ENCODE data around the gene BRINP3.

Gene BRINP3

DNA sequence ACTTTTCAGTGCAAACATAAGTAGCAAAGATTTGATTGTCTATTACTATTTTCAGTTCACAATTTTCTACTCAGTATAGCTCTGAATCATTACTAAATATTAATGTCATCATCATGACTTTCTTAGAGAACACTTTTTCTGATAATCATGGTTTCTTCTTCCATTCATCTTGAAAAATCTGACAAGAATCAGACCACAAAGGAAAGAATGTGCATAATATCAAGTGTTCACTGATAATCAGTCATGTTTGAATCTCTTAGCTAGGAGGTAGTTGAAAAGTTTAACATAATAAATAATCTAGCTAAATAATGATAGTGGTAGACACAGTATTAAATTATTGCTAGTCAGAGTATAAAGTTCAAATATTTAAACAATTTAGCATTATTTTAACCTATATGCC lies 133.2 kb downstream of the BRINP3 start:
- no peak for DNase-seq (ENCODE audit: low read depth in 1 of 2, low spot score in 1 of 2)
- in situ Hi-C loops (cut with HindIII; ENCODE audit: low pct_unique_long_range_greater_than_20kb, low sequenced_read_pairs): no loop called here
- TF ChIP-seq JUND (IDR thresholded peaks at IDR 0.05; ENCODE audit: low read depth): no peak

DNA sequence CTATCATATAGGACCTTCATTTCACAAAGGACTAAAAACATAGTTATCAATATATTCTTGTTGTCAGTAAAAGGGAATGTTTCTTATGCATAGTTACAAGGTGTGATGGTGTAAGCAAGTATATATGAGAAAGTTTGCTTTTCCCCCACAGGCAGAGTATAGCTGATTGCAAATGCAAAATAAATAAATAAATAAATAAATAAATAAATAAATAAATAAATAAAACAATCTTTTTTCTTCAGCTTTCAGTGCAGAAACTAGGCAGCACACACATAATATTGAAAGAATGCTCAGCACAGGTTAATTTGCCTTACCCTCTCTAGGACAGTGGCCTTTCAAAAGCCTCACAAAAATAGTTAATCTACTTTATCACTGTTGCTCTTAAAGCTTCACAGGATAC lies 138.8 kb downstream of the BRINP3 start:
- no peak for TF ChIP-seq JUND (IDR thresholded peaks at IDR 0.05; ENCODE audit: low read depth)
- in situ Hi-C loops (cut with HindIII; ENCODE audit: low pct_unique_long_range_greater_than_20kb, low sequenced_read_pairs): no loop called here
- DNase-seq (ENCODE audit: low read depth in 1 of 2, low spot score in 1 of 2): no peak

DNA sequence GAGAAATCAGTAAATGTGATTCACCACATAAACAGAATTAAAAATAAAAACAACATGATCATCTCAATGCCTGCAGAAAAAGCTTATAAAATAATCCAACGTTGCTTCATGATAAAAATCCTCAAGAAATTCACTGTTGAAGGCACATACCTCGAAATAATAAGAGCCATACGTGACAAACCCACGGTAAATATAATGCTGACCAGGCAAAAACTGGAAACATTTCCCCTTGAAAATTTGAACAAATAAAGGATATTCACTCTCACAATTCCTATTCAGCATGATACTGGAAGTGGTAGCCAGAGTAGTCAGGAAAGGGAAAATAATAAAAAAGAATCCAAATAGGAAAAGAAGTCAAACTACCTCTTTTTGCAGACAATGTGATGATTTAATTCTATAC lies 148.8 kb downstream of the BRINP3 start:
- DNase-seq (ENCODE audit: low read depth in 1 of 2, low spot score in 1 of 2): no peak
- no peak for TF ChIP-seq JUND (IDR thresholded peaks at IDR 0.05; ENCODE audit: low read depth)
- in situ Hi-C loops (cut with HindIII; ENCODE audit: low pct_unique_long_range_greater_than_20kb, low sequenced_read_pairs): no loop called here

DNA sequence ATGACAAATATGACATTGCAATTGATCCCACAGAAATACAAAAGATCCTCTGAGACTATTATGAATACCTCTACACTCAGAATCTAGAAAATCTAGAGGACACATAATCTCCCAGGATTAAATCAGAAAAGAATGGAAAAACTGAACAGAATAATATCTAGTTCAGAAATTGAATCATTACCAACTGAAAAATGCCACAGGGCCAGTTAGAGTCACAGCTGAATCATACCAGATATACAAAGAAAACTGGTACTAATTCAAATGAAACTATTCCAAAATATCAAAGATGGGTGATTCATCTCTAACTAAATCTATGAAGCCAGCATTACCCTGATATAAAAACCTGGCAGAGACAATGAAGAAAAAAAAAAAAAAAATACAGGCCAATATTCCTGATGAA lies 149.3 kb downstream of the BRINP3 start:
- no peak for TF ChIP-seq JUND (IDR thresholded peaks at IDR 0.05; ENCODE audit: low read depth)
- peak in 1 of 2 experiments; percentile 4 for DNase-seq (ENCODE audit: low read depth in 1 of 2, low spot score in 1 of 2)
- in situ Hi-C loops (cut with HindIII; ENCODE audit: low pct_unique_long_range_greater_than_20kb, low sequenced_read_pairs): no loop called here

DNA sequence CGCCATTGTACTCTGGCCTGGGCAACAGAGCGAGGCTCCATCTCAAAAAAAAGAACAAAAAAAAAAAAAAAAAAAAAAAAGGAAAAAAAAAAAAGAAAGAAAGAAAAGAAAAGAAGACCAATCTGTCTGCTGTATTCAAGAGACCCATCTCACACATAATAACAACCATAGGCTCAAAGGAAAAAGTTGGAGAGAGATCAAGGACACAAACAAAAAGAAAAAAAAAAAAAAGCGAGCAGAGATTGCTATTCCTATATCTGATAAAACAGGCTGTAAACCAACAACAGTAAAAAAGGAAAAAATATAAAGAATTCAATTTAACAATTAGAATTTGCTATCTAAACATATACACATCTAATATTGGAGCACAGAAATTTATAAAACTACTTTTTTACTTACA lies 150.4 kb downstream of the BRINP3 start:
- no peak for DNase-seq (ENCODE audit: low read depth in 1 of 2, low spot score in 1 of 2)
- in situ Hi-C loops (cut with HindIII; ENCODE audit: low pct_unique_long_range_greater_than_20kb, low sequenced_read_pairs): no loop called here
- TF ChIP-seq JUND (IDR thresholded peaks at IDR 0.05; ENCODE audit: low read depth): no peak

DNA sequence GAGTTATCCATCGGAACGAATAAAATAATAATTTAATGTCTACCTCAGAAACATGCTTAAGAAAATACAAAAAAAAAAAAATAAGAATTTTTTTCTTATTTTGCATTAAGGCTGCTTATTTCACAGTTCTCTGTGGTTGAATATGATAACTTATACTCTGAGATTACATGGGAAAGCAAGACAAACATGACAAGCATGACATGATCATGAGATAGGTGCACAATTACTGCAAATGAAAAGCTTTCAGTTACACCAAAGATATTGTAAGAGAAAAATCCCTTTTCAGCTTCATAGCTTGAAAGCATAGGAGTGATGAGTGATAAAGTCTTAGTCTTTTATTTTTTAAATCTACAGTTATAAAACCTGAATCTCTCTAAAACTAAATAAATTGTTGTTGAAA lies 154.1 kb downstream of the BRINP3 start:
- DNase-seq (ENCODE audit: low read depth in 1 of 2, low spot score in 1 of 2): no peak
- in situ Hi-C loops (cut with HindIII; ENCODE audit: low pct_unique_long_range_greater_than_20kb, low sequenced_read_pairs): no loop called here
- no peak for TF ChIP-seq JUND (IDR thresholded peaks at IDR 0.05; ENCODE audit: low read depth)

DNA sequence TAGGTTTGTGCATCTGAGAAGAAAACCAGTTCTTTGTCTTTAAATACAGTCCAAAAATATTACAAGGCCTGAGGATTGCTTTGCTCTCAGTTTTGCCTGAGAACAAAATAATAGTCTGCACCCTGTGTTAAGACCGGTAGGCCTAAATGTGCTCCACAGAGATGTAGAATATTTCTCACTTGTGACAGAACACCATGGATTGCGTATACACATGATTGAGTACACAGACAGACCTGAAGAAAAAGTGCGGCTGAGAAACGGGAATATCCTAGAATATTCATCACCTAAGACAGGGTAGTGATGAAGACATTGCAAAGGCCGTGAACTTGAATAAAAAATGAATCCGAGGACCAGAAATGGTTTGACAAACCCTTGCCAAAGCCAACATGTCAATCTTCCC lies 155.4 kb downstream of the BRINP3 start:
- in situ Hi-C loops (cut with HindIII; ENCODE audit: low pct_unique_long_range_greater_than_20kb, low sequenced_read_pairs): no loop called here
- DNase-seq (ENCODE audit: low read depth in 1 of 2, low spot score in 1 of 2): no peak
- TF ChIP-seq JUND (IDR thresholded peaks at IDR 0.05; ENCODE audit: low read depth): no peak

DNA sequence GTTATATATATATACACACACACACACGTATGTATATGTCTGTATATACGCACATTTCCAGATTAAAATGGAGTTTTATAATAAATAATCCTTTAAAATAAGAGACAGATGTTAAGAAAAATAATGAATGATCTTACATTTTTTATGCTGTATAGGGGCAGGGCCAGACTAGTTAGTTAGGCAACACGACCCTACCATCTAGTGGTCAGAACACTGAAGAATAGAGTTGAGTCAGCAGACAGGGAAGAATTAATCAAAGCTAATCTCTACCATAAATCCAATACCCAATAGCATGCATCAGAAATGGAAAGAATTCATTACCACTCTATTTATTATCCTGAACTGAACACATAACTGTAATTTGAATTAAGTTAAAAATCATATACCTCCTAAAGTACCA lies 156.7 kb downstream of the BRINP3 start:
- DNase-seq (ENCODE audit: low read depth in 1 of 2, low spot score in 1 of 2): peak; percentile 10 to 70
- in situ Hi-C loops (cut with HindIII; ENCODE audit: low pct_unique_long_range_greater_than_20kb, low sequenced_read_pairs): no loop called here
- TF ChIP-seq JUND (IDR thresholded peaks at IDR 0.05; ENCODE audit: low read depth): no peak

DNA sequence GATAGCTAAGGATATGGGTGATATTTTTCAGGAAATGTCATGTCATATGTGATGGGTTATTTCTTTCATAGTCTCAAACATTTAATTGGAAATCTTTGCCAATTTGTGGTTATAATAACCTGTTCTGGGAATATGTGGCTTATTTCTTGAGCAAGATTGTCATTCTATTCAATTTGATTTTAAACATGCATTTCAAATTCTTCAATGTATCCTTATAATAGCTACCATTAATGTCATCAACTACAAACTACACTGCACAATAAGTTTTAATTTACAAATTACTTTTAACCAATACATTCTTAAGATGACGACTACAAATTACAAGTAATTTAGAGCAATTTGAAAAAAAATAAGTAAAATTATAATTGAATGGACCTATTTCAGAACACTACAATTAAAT lies 164.9 kb downstream of the BRINP3 start:
- no peak for TF ChIP-seq JUND (IDR thresholded peaks at IDR 0.05; ENCODE audit: low read depth)
- in situ Hi-C loops (cut with HindIII; ENCODE audit: low pct_unique_long_range_greater_than_20kb, low sequenced_read_pairs): no loop called here
- DNase-seq (ENCODE audit: low read depth in 1 of 2, low spot score in 1 of 2): no peak

DNA sequence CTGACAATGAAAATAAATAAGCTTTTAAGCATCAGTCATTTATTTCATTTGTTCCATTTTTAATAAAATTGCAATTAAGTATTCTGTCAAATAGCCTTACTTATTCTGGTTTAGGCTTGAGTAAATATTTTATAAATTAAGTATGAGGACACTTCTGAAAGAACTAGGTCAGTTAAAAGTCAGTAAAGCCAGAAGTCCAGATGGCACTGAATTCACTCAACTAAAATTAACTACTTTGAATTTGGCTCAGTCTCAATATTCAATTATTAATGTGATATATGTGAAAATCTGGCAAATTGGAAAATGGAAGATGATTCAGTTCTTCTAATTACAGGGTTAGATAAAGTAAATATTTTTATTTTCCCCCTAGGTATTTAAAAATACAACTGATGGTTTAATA lies 174.2 kb downstream of the BRINP3 start:
- no peak for DNase-seq (ENCODE audit: low read depth in 1 of 2, low spot score in 1 of 2)
- in situ Hi-C loops (cut with HindIII; ENCODE audit: low pct_unique_long_range_greater_than_20kb, low sequenced_read_pairs): no loop called here

DNA sequence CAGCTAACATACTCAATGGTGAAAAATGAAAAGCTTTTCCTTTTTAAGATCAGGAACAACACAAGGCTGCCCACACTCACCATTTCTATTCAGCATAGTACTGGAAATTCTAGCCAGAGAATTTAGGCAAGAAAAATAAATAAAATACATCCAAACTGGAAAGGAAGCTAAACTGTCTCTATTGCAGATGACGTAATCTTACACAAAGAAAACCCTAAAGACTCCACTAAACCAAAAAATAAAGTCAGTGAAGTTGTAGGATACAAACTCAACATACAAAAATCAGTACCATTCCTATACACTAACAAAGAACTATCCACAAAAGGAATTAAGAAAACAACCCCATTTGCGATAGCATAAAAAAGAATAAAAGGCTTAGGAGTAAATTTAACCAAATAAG lies 181.2 kb downstream of the BRINP3 start:
- in situ Hi-C loops (cut with HindIII; ENCODE audit: low pct_unique_long_range_greater_than_20kb, low sequenced_read_pairs): no loop called here
- no peak for TF ChIP-seq JUND (IDR thresholded peaks at IDR 0.05; ENCODE audit: low read depth)
- no peak for DNase-seq (ENCODE audit: low read depth in 1 of 2, low spot score in 1 of 2)

More for the DNA sequence above, 174.2 kb downstream of the BRINP3 start:
- no peak for TF ChIP-seq JUND (IDR thresholded peaks at IDR 0.05; ENCODE audit: low read depth)

DNA sequence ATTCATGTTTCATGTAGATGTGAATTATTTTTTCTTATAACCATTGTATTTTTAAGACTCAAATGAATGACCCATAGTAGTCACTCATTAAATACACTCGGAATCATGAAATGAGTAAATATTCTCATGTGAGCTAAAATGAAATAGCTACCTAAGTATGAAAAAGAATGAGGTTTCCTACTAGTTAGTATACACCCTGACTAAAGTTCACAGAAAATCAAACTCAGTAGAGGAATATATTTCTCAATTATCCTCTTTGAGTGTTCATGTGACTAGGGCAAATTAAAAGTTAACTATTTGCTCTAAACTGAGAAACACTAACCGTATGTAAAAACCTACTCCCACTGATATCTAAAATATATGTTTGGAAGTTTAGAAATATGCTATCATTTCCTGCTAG lies 187.8 kb downstream of the BRINP3 start:
- no peak for TF ChIP-seq JUND (IDR thresholded peaks at IDR 0.05; ENCODE audit: low read depth)
- DNase-seq (ENCODE audit: low read depth in 1 of 2, low spot score in 1 of 2): no peak
- in situ Hi-C loops (cut with HindIII; ENCODE audit: low pct_unique_long_range_greater_than_20kb, low sequenced_read_pairs): no loop called here

DNA sequence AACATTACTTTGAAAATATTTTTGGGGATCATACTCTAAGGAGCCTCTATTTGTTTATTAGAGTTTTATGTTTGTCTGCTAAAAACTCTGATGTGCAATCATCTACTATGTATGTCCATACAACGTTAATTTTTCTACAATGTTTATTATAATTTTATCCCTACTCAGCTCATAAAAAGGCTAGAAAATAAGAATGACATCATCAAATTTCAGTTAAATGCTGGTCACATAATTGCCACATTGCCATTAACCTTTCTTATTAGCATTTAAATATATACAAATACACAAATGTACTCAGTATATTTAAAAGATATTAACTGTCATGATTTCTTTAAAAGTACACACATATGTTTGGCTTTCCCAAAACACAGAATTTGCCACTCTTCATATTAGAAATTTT lies 191.6 kb downstream of the BRINP3 start:
- no peak for TF ChIP-seq JUND (IDR thresholded peaks at IDR 0.05; ENCODE audit: low read depth)
- no peak for DNase-seq (ENCODE audit: low read depth in 1 of 2, low spot score in 1 of 2)
- in situ Hi-C loops (cut with HindIII; ENCODE audit: low pct_unique_long_range_greater_than_20kb, low sequenced_read_pairs): no loop called here

DNA sequence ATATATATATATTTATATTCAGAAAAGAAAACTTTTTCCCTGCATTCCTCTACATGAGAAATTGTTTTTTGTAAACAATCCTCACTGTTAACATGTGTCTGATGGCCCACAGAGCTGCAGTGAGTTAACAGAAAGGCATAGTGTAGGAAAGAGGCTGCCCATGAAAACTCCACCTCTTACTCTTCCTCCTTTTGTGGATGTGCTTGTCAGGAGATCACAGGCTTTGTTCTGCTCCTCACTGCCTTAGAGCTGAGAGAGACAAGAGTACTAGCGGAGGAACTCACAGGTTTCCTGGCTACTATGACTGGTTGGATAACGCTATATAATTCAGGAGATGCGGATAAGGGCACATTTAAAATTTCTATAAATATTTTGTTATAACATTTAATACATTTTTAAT lies 200.6 kb downstream of the BRINP3 start:
- no peak for TF ChIP-seq JUND (IDR thresholded peaks at IDR 0.05; ENCODE audit: low read depth)
- in situ Hi-C loops (cut with HindIII; ENCODE audit: low pct_unique_long_range_greater_than_20kb, low sequenced_read_pairs): no loop called here
- no peak for DNase-seq (ENCODE audit: low read depth in 1 of 2, low spot score in 1 of 2)

DNA sequence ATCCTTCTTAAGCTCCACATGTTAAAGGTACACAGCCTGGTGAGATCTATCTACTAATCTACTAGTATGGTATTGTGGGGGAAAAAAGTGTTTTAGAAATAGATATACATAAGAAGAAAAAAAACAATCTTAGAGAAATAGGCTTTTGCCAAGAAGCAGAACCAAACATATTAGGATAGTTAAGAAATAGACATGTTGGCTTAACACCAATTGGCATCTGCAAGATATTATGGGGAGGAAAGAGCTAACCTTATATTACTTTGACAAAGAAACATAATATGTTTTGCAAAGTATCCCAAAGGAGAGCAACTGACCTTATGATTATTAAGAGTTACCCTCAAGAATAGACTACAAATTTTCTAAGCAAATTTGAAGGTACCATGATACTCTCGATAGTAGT lies 202.9 kb downstream of the BRINP3 start:
- no peak for TF ChIP-seq JUND (IDR thresholded peaks at IDR 0.05; ENCODE audit: low read depth)
- no peak for DNase-seq (ENCODE audit: low read depth in 1 of 2, low spot score in 1 of 2)
- in situ Hi-C loops (cut with HindIII; ENCODE audit: low pct_unique_long_range_greater_than_20kb, low sequenced_read_pairs): no loop called here

Data from T47D (cell line).